SJCRH30 (cell line): Measurements from ENCODE around the gene CUX1. TPM values are rescaled to one million over a fixed set of nuclear protein-coding genes. Genes with fewer than 3 reads are reported as not detected.
"Not testable (repeated sequence)": the region's sequence is repeated elsewhere in the genome, so short reads cannot be mapped to it uniquely, and the experiment has no call there.

Source experiments
- DNase-seq, 2 experiments: peaks; one replicate each; pipeline ENCODE4 v3.0.0-alpha.2; 2015 to 2020
- H3K27ac ChIP-seq: fragments of 250-450 bp; sonication (Bioruptor Pico); 2 replicates; pipeline ENCODE4 v1.5.1; 2020; ENCODE audit warnings: mild to moderate bottlenecking, moderate library complexity
- H3K27me3 ChIP-seq: fragments of 250-450 bp; sonication (Bioruptor Pico); 2 replicates; pipeline ENCODE4 v1.5.1; 2020; ENCODE audit warnings: mild to moderate bottlenecking, moderate library complexity
- H3K36me3 ChIP-seq: fragments of 250-450 bp; sonication (Bioruptor Pico); 2 replicates; pipeline ENCODE4 v1.5.1; 2020; ENCODE audit warnings: mild to moderate bottlenecking, moderate library complexity
- H3K4me1 ChIP-seq: fragments of 250-450 bp; sonication (Bioruptor Pico); 2 replicates; pipeline ENCODE4 v1.5.1; 2020; ENCODE audit warnings: mild to moderate bottlenecking, moderate library complexity
- H3K4me3 ChIP-seq: fragments of 250-450 bp; sonication (Bioruptor Pico); 2 replicates; pipeline ENCODE4 v1.5.1; 2020; ENCODE audit warnings: mild to moderate bottlenecking, moderate library complexity
- H3K9me3 ChIP-seq: fragments of 250-450 bp; sonication (Bioruptor Pico); replicated peaks from 2 replicates; pipeline ENCODE4 v1.5.1; 2020; ENCODE audit warnings: mild to moderate bottlenecking, moderate library complexity
- total RNA-seq: library from RNA; depleted of rRNA; stranded (reverse); fragments of >200 nt; shearing (Covaris generic); gene quantifications from 2 replicates; pipeline ENCODE4 v1.2.3, GENCODE V29; 2014

The CUX1 gene
- total RNA-seq, 1 experiment from 2014 or later: 29.1 TPM

- no peaks in the 10 kb centered on the region for H3K36me3 ChIP-seq
- DNase-seq: no peak
- H3K4me1 ChIP-seq: no peaks in the 10 kb centered on the region
- no peak overlapping the region for H3K4me3 ChIP-seq
- H3K27ac ChIP-seq: no peak overlapping the region
- H3K27me3 ChIP-seq: no peaks in the 10 kb centered on the region
- H3K9me3 ChIP-seq: no peaks in the 10 kb centered on the region
Measured at GRCh38 chr7:101985903-101986734, 168.7 kb downstream of the CUX1 start.

DNA sequence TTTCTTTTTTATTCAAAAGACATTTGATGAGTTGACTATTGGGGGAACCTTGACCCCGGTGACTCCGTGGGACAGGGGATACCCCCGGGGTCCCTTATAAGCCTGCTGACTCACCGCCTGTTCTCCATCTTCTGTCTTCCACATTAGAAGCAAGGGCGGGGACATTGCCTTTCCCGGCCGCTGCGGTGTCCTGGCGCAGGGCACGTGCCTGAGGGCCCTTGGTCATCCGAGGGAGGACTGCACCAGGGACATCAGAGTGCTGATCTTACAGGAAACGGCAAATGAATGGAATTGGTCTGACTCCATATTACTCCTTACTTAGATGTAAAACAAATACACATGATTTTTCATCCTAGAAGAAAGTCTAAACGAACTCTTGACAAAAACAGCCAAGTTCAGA is 170.1 kb downstream of the CUX1 start:
- no peak for DNase-seq
- Histone ChIP-seq H3K4me3 (no peak overlapping the region), H3K27me3 (no peaks in the 10 kb centered on the region), H3K9me3 (no peaks in the 10 kb centered on the region), H3K36me3 (no peaks in the 10 kb centered on the region), H3K27ac (no peak overlapping the region), H3K4me1 (no peaks in the 10 kb centered on the region)

GRCh38 chr7:101988060-101988459 is 170.6 kb downstream of the CUX1 start:
- H3K27ac ChIP-seq, H3K27me3 ChIP-seq, DNase-seq, H3K4me1 ChIP-seq, H3K9me3 ChIP-seq, H3K36me3 ChIP-seq, H3K4me3 ChIP-seq: not testable (repeated sequence)

DNA sequence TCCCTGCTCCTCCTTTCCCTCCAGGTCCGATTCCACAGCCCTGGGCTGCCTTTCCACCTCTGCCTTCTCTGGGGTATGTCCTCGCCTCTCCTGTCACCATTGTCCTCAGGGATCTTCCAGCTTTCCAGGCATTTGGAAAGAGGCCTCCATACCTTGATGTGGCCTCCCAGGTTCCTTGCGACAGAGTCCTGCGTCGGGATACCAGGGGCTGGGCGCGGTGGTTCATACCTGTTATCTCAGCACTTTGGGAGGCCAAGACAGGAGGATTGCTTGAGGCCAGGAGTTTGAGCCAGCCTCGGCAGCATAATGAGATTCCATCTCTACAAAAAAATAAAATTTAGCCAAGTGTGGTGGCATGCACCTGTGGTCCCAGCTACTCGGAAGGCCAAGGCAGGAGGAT is 171.1 kb downstream of the CUX1 start:
- H3K27ac ChIP-seq: no peak overlapping the region
- no peak for DNase-seq
- no peak overlapping the region for H3K4me3 ChIP-seq
- H3K36me3 ChIP-seq: no peaks in the 10 kb centered on the region
- H3K9me3 ChIP-seq: no peaks in the 10 kb centered on the region
- no peaks in the 10 kb centered on the region for H3K27me3 ChIP-seq
- no peaks in the 10 kb centered on the region for H3K4me1 ChIP-seq

DNA sequence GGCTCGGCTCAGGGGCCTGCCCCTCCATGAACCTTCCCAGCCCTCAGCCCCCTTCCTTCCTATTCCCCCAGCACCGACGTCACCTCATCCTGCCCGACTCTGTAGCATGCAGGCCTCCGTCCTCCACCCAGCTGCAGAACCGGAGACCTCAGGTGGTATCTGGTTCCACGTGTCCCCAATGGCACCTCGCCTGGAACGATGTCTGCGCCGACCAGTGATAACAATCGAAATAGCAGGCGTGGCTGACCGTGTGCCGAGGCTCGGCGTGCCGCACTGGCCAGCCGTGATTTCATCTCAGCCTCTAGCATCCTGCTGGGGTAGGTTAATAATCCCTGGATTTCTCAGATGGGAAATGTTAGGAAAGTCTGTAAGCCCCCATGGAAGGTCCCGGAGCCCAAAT is 171.7 kb downstream of the CUX1 start:
- H3K4me3 ChIP-seq: no peak overlapping the region
- H3K4me1 ChIP-seq: no peaks in the 10 kb centered on the region
- H3K9me3 ChIP-seq: no peaks in the 10 kb centered on the region
- no peaks in the 10 kb centered on the region for H3K36me3 ChIP-seq
- no peaks in the 10 kb centered on the region for H3K27me3 ChIP-seq
- H3K27ac ChIP-seq: no peak overlapping the region
- no peak for DNase-seq

DNA sequence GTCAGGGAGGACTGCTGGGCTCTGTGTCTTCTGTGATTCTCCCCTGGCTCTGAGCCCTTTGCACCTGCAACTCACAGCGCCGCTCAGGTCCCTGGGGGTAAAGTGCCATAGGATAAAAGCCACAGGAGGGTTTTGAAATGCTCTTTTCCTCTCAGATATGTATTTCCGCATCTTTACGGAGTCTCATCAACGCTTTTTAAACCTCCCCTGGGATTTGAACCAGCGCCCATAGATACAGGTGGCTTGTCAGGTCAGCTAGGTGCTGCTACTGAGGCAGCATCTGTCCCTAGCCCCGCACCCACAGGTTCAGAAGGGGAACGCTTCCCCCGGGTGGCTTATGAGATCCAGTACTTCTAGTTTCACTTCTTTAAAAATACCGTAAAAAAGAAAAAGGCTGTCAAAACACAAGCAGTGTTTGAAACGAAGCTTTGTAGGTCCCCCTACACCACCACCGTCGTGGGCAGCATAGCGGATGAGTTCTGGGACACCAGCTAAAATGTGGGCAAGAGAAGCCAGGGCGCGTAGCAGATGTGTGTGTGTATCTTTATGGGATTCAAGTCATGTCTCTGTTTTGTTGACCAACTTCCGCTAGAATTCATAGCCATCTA is 173.5 kb downstream of the CUX1 start:
- Histone ChIP-seq H3K27me3 (no peaks in the 10 kb centered on the region), H3K27ac (no peak overlapping the region), H3K9me3 (no peaks in the 10 kb centered on the region), H3K4me3 (no peak overlapping the region), H3K4me1 (no peaks in the 10 kb centered on the region), H3K36me3 (no peaks in the 10 kb centered on the region)
- DNase-seq: no peak

DNA sequence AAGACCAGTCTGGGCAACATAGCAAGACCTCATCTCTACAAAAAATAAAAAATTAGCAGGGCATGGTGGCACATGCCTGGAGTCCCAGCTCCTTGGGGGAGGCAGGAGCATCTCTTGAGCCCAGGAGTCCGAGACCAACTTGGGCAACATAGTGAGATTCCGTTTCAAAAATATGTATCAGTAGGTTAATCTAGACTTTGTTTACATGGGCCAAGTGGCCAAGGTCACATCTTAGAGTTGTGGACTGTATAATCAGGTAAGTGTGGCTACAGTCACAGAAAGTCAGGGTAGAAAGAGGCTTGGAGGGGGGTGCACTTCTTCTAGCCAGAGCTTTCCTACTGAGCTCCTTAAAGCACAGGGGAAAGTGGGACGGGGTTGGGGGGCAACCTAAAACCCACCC is 174.4 kb downstream of the CUX1 start:
- H3K36me3 ChIP-seq: no peaks in the 10 kb centered on the region

GRCh38 chr7:101993311-101993710 is 175.9 kb downstream of the CUX1 start:
- no peaks in the 10 kb centered on the region for H3K9me3 ChIP-seq
- no peak overlapping the region for H3K27ac ChIP-seq
- H3K4me3 ChIP-seq: no peak overlapping the region
- H3K27me3 ChIP-seq: no peaks in the 10 kb centered on the region
- DNase-seq: no peak
- 0 out of 2 replicates have a peak, but pooled peaks cover 1% of the 10 kb centered on the region for H3K4me1 ChIP-seq
- no peaks in the 10 kb centered on the region for H3K36me3 ChIP-seq

More for the DNA sequence above, 174.4 kb downstream of the CUX1 start:
- no peak for DNase-seq
- Histone ChIP-seq H3K27me3 (no peaks in the 10 kb centered on the region), H3K27ac (no peak overlapping the region), H3K9me3 (no peaks in the 10 kb centered on the region), H3K4me3 (no peak overlapping the region), H3K4me1 (no peaks in the 10 kb centered on the region)

DNA sequence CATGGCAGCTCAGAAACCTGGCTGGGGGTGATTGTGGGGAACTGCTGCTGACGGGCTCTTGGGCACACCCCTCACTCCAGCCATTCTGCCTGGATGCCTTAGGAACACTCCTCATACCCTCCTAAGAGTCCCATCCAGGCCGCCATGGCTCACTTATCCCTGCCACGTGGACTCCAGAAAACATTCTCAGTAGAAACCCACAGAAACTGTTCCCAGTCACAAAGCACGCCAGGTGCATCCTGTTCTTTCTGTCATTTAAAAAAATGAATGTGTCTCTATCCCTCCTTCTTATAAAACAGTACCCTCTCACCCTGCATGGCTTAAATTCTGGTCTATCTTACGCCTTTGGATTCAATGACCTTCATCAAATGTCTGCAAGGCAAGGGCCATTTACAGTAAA is 177.7 kb downstream of the CUX1 start:
- Histone ChIP-seq H3K36me3 (no peaks in the 10 kb centered on the region), H3K27me3 (no peaks in the 10 kb centered on the region), H3K4me3 (no peak overlapping the region), H3K4me1 (peaks cover 6% of the 10 kb centered on the region), H3K9me3 (no peaks in the 10 kb centered on the region), H3K27ac (no peak overlapping the region)
- DNase-seq: no peak

DNA sequence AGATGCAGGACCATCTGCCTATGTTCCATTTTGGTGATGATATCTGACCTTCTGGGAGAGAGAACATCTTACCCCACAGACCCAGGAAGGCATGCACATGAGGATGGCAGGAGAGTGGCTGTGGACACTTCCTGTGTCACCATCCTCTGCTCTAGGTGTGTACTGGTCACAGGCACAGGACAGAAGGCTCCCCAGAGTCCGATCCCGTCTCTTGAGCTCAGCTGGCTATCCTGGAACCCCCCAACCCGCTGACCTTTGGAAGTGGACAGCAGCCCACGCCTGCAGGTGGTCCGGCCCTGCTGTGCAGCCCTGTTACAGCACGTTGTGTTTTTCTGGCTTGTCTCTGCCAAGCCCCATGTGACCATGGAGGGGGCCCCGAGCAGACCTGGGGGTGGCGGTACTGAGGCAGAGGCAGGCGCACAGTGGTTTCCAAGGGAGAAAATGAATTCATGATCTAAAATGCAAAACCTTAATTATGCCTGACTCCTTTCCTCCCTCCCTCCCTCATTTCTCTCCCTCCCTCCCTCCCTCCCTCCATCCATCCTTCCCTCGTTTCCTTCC is 178.8 kb downstream of the CUX1 start:
- Histone ChIP-seq H3K36me3 (no peaks in the 10 kb centered on the region), H3K27ac (no peak overlapping the region), H3K4me1 (peaks cover 6% of the 10 kb centered on the region), H3K4me3 (no peak overlapping the region), H3K27me3 (no peaks in the 10 kb centered on the region), H3K9me3 (no peaks in the 10 kb centered on the region)
- DNase-seq: no peak

GRCh38 chr7:101996876-101997275 is 179.4 kb downstream of the CUX1 start:
- H3K36me3 ChIP-seq: no peaks in the 10 kb centered on the region
- DNase-seq: no peak
- peaks cover 6% of the 10 kb centered on the region for H3K4me1 ChIP-seq
- no peak overlapping the region for H3K27ac ChIP-seq
- no peaks in the 10 kb centered on the region for H3K27me3 ChIP-seq
- H3K9me3 ChIP-seq: no peaks in the 10 kb centered on the region
- H3K4me3 ChIP-seq: no peak overlapping the region

GRCh38 chr7:101998029-101998905 is 180.8 kb downstream of the CUX1 start:
- Histone ChIP-seq H3K27me3 (no peaks in the 10 kb centered on the region), H3K36me3 (no peaks in the 10 kb centered on the region), H3K4me3 (no peak overlapping the region), H3K9me3 (no peaks in the 10 kb centered on the region), H3K4me1 (peaks cover 6% of the 10 kb centered on the region), H3K27ac (no peak overlapping the region)
- no peak for DNase-seq

GRCh38 chr7:101998906-101999240 is 181.4 kb downstream of the CUX1 start:
- no peaks in the 10 kb centered on the region for H3K27me3 ChIP-seq
- peak; percentile 83 to 84 for DNase-seq
- H3K9me3 ChIP-seq: no peaks in the 10 kb centered on the region
- no peaks in the 10 kb centered on the region for H3K36me3 ChIP-seq
- H3K27ac ChIP-seq: no peak overlapping the region
- no peak overlapping the region for H3K4me3 ChIP-seq
- peaks cover 6% of the 10 kb centered on the region for H3K4me1 ChIP-seq

DNA sequence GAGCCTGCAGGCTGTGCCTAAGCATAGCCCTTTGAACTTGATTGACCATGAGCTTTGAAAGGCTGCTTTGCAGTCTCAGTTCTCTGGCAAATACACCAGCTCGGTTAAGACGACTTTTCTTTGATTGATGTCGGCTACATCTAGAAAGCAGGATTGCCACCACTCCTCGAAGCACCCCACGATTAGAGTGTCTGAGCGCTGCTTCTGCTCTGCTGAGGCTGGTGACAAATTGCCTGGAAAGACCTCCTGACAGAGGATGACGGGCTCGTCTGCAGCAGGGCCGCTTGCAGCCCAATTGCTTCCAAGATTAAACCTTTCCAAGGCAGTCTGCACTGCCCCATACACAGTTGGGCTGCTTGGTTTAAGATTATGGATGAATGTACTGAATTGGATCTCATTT is 182.0 kb downstream of the CUX1 start:
- H3K4me3 ChIP-seq: no peak overlapping the region
- DNase-seq: no peak
- no peaks in the 10 kb centered on the region for H3K9me3 ChIP-seq
- peaks cover 6% of the 10 kb centered on the region for H3K4me1 ChIP-seq
- no peak overlapping the region for H3K27ac ChIP-seq
- H3K36me3 ChIP-seq: no peaks in the 10 kb centered on the region
- H3K27me3 ChIP-seq: no peaks in the 10 kb centered on the region

DNA sequence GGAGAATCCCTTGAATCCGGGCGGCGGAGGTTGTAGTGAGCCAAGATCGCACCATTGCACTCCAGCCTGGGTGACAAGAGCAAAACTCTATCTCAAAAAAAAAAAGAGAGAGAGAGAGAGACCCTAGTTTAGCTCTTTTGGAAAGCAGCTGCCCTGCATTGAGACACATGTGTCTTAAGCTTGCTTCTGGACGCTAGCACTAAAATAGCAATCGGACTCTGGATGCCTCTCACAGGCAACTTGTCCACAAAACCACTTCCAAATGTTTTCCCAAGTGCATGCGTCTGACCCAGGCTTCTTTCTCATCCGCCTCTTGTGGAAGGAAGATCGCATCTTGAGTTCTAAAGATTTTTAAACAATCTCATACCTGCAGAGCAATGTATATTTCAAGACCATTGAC is 182.7 kb downstream of the CUX1 start:
- DNase-seq: no peak
- Histone ChIP-seq H3K9me3 (no peaks in the 10 kb centered on the region), H3K27ac (no peak overlapping the region), H3K27me3 (no peaks in the 10 kb centered on the region), H3K4me3 (no peak overlapping the region), H3K4me1 (peaks cover 6% of the 10 kb centered on the region), H3K36me3 (no peaks in the 10 kb centered on the region)
